Tibial nerve (tissue), 3 donors: ENCODE data around the gene AHNAK2.

Experiments used
- CTCF ChIP-seq, 5 experiments: fragments of 200-600 bp in 3 of 5; fragments of 450-650 bp in 2 of 5; sonication (generic) in 3 of 5; IDR thresholded peaks; one replicate each; pipeline ENCODE4 v1.5.1; 2016 to 2019; ENCODE audit warnings: antibody characterized with exemption in 5 of 5, mild to moderate bottlenecking in 3 of 5, moderate library complexity in 2 of 5
- POLR2A ChIP-seq, 2 donors: fragments of 450-650 bp; IDR thresholded peaks; one replicate each; pipeline ENCODE4 v1.6.1; 2017; ENCODE audit warnings: antibody characterized with exemption in 2 of 2, mild to moderate bottlenecking in 2 of 2, moderate library complexity in 2 of 2

GRCh38 chr14:104908303-104908702 lies 69.9 kb downstream of the AHNAK2 start:
- TF ChIP-seq CTCF (IDR thresholded peaks at IDR 0.05) (no peak), POLR2A (IDR thresholded peaks at IDR 0.05) (no peak)
